ENCODE results near the gene PANX1.

The PANX1 gene

GRCh38 chr11:94130298-94131046, 1.8 kb downstream of the PANX1 start:
- DNase-seq = no peak

- no peak for DNase-seq
These were observed 2.5 kb downstream of the PANX1 start for GRCh38 chr11:94131047-94131717.

DNA sequence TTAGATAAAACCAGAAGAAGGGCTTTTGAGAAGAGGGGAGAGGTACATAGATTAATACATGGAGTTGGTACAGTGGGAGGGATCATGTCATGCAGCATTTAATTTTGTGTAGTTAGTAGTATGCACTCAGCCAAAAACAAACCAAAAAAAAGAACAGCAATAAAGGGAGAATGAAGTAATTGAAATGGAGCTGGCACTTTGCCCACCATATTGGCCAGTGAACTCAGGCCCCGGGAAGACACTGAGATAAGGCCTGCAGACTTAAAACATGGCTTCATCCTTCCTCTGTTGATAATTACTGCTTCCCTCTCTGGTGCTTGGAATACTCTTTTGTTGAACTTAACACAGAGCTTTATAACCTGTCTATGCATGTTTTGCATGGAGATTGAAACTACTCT, 3.1 kb downstream of the PANX1 start:
- no peak for DNase-seq

- DNase-seq = no peak
These were observed 3.5 kb downstream of the PANX1 start for GRCh38 chr11:94132152-94132558.

- no peak for DNase-seq
These were observed 4.3 kb downstream of the PANX1 start for GRCh38 chr11:94132823-94133408.

GRCh38 chr11:94133752-94134151, 5.1 kb downstream of the PANX1 start:
- DNase-seq = no peak

GRCh38 chr11:94134651-94135512, 6.2 kb downstream of the PANX1 start:
- no peak for DNase-seq

GRCh38 chr11:94139416-94139815, 10.8 kb downstream of the PANX1 start:
- no peak for DNase-seq

DNA sequence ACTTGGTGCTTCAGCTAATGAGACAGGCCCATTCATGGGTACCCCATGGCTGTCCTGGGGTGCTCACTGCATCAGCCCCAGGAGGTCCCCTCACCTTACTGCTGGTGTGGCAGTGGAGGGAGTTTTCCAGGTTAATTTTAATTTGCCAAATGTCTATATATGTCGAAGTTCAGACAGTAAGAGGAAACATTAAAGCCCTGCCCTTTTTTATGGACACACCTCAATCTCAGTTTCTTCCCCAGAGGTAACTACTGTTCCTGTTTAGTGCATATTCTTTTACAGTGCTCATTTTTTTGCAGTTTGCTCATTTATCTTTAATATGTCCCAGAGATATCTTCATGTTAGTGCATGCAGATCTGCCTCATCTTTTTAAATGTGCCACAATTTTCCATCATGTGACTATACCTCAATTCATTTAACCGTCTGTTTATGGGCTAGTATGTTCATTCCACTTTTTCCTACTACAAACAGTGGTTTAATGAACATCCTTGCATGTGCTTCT, 11.6 kb downstream of the PANX1 start:
- no peak for DNase-seq

GRCh38 chr11:94141511-94142307, 13.1 kb downstream of the PANX1 start:
- no peak for DNase-seq

GRCh38 chr11:94142308-94143281, 14.0 kb downstream of the PANX1 start:
- DNase-seq = no peak

DNA sequence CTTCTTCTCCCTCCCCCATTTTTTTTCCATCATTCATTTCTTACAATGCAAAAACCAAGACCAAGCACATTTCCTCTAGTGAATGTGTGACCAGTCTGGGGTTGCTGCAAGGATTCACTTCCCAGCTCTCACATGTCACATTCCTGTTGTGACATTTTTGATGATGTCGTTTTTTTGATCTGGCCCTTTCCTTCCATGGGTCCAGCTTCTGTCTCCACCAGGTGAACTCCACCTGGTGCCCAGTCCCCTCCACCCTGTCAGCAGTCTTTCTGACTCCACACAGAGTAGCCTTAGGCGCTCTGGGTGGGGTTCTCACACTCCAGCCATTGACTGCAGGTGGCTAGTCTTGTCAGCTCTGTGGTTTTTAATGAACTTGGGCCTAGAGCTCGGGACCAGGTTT, 15.6 kb downstream of the PANX1 start:
- DNase-seq = no peak

- DNase-seq = no peak
These were observed 16.0 kb downstream of the PANX1 start for GRCh38 chr11:94144664-94145063.

DNA sequence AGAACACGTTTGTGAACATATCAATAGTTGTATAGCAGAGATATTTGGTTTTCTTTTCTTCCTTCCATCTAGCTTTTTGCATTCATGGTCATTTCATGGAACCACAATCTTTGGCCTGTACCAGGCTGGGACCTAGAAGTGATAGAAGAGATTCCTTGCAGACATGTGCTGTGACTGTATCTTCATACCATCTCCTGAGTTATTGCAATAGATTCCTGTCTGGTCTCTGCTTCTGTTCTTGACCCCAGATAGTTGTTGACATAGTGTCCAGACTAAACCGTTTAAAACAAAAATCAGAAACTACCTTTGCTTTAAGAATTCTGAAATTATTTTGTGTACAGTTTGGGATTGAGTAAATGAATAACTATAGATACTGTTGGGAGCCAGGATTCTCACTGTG, 16.8 kb downstream of the PANX1 start:
- DNase-seq = no peak

DNA sequence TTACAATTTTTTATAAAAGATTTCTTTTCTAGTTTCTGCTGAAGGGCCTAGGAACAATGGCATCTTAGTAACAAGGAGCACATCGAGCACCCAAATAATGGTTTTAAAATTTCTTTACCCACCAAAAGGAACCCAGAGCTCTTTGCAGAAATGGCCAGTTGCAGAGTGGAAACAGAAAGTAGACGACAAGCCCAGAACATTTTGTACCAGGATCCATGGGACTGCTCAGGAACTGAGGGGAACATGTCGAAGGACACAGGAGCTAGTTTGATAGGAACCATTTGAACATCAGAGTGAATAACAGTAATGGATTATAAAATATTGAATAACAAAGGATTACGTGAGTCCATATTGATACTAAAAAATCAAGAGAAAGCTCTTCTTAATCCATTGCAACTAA, 17.3 kb downstream of the PANX1 start:
- no peak for DNase-seq

- DNase-seq = no peak
These were observed 18.8 kb downstream of the PANX1 start for GRCh38 chr11:94147433-94147845.

GRCh38 chr11:94148189-94148588, 19.5 kb downstream of the PANX1 start:
- DNase-seq = no peak

- DNase-seq = no peak
These were observed 20.9 kb downstream of the PANX1 start for GRCh38 chr11:94149431-94150017.

GRCh38 chr11:94150056-94150455, 21.4 kb downstream of the PANX1 start:
- no peak for DNase-seq
